CD1c-positive myeloid dendritic cell (primary cell): ENCODE data around the gene SYCE3.

Experiments
- DNase-seq: peaks from one replicate; pipeline ENCODE4 v3.0.0-alpha.2; 2016; ENCODE audit errors: extremely low spot score

Gene SYCE3

DNA sequence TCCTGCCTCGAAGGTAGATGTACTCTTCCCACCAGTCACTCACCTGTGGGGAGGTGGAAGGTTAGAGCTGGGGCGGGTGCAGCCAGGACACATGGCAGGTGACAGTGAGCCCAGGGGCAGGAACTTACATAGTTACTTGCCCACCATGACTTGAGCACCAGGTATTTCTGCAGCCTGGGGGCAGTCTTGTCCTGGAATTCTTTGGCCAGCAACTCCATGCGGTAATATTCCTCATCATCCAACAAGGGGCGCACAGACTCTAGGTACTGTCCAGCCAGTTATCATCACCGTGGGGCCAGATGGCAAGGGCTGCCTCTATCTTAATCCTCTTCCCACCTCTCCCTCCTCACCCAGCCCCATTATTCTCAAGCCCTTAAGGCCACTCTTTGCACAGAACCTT, 13.4 kb upstream of the SYCE3 start:
- DNase-seq: no peak

DNA sequence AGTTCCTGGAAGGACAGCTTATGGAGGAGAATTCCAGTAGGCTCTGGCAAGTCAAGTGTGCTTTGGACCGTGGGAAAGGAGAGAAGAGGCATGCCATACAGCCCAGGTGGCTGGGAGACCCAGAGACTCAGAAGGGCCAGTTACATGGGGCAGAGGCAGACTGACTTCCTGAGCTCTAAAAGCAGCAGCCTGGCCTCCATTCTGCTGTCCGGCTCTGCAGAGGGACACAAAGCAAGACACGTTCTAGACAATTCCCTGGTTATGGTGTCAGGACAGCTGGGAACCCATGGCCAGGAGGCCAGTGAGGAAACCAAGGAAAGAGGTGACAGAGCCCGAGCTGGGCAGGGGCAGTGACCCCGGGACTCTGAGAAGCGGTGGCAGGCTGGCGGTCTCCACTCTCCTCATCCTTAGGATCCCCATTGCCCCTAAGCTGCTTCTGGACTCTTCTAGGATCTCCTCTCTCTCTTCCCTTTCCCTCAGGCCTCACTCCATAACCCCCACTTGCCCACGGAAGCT, 12.8 kb upstream of the SYCE3 start:
- no peak for DNase-seq

DNA sequence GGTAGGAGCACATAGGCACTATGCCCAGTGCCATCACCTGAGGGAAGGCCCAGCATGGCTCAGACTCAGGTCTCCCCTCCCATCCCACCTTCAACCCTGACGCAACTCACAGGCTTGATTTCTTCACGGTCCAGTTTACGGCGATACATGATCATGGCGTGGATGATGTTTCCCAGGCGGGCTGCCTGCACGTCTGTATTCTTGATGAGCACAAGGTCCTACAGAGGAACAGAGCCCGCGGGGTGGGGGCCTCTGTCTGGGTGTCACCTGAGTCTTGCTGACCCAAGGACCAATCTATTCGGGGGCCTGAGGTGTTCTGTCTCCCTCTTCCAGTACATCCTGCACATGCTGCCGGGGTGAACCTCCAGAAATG, 11.7 kb upstream of the SYCE3 start:
- no peak for DNase-seq

DNA sequence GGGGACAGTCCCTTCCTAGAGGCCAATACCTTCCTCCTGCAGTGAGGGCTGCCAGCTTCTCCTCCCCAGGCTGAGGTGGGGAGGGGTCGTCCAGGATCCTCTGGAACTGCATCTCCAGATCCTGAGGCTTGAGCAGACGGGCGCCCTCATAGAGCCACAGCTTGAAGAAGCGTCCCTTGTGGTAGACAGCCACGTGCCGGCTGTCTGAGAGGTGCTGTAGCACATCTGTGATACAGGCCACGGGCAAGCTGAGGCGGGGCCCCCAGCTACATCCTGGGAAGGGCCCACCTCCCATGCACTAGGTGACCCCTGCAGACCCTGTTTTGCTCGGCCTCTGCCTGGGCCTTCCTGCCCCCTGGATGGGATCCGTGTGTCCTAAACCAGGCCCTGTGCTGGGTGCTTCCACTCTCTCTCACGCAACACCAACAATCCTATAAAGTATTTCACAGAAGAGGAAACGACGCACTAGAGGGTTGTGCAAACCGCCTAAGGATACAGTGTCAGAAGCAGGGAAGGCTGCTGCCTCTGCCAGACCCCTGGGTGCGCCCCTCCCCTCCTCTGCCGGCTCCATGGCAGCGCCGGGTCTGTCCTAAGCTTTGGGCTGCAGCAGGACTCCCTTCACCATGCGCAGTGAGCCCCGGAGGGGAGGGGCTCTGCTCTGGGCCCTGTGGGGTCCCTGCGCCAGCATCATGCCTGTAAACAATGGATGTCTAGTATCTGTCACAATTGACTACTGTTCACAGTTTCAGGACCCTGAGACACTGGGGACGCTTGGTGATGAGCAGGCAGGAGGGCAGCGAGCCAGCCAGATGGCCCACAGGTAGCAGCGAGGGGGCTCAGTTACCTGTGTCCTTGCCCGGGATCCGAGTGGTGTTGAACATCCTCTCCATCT, 11.0 kb upstream of the SYCE3 start:
- no peak for DNase-seq

DNA sequence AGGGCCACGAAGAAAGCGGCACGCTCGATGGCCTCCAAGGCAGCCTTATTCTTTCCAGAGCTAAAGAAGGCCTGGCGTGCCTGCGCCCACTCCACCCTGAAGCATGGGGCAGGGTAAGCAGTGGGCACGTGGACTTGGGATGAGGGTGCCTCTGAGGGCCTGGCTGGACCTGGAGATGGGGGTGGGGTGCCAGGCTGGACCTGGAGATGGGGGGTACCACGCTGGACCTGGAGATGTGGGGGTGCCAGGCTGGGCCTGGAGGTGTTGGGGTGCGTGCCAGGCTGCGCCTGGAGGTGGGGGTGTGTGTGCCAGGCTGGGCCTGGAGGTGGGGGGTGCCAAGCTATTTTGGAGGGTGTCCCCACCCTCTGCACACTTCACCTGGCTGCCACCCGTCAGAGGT, 10.2 kb upstream of the SYCE3 start:
- no peak for DNase-seq

DNA sequence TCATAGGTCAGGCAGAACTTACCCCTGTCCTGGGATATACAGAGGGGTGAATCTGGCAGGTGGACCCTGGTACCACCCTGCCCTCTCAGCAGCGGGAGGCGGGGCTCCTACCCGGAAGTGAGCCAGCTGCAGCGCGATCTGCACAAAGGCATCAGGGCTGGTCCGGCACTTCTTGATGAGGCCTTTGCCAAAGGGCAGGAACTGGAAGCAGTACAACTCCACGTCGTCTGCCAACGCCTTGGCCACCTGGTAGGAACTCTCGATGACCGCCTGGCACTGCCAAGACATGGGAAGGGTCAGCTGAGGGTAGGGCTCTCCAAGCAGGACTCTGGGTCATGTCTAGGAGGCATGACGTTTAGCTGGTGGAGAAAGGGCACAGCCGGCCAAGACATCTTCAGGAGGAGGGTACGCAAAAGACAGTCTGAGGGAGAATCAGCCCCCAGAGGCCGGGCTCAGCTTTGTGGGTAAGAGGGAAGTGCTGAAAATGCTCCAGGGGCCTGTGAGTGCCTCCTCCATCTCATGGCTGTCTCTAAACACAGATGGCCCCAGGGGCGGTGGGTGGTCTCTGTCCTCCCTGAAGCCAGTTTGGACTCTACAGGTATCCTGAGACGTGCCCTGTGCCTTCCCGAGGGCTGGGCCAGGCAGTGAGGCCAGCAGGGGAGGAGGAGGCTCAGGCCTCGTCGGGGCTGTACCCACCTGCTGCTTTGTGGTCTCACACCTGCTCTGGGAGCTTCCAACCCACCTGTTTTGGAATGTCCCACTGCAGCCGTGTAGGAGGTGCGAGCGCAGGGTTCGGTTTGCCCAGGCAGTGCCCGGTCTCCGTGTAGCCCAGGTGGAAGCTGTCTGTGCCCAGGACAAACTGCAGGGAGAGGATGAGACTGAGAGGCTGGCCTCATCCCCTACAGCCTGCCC, 8.8 kb upstream of the SYCE3 start:
- no peak for DNase-seq

DNA sequence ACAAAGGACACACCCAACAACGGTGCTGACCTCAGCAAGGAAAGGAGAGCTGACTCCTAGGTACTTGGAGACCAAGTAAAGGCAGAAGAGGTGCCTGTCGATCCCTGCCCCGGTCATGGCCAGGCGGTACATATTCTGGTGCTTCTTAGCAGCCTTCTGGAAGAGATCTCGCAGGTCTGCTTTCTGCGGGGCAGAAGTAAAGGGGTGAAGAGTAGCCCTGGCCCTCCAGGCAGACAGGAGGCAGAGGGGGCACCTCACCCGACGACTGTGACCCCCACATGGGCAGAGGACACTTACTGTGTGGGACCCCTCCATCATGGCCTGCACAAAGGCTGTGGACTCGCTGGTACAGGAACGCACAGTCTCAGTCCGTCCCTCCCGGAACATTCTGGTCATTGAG, 8.1 kb upstream of the SYCE3 start:
- no peak for DNase-seq

DNA sequence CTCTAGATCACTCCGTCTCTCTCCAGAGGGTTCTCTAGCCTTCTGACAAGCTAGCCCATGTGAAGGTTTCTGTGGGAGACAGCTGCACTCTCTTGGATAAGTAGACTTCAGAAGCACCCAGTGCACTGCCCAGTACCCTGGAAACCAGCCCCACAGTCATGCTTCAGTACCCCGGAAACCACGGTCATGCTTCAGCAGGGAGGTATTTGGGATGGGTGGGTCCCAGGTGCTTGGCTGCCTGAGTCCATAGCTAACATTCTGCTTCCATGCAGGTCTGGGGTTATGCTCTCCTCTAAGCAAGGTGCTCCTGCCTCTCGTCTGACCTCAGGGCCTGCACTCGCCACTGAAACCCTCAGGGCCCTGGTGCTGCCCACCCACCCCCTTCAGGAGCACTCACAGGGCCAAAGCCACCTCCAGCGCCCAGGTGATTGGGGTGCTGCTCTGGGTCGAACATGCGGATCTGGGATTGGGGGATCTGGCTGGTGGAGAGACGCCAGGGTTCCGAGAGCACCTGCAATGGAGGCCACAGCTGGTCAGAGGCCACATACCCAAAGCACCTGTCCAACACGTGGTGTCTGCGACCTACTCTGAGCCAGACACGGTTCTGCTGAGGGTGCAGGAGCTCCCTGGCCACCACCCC, 7.3 kb upstream of the SYCE3 start:
- DNase-seq: no peak

DNA sequence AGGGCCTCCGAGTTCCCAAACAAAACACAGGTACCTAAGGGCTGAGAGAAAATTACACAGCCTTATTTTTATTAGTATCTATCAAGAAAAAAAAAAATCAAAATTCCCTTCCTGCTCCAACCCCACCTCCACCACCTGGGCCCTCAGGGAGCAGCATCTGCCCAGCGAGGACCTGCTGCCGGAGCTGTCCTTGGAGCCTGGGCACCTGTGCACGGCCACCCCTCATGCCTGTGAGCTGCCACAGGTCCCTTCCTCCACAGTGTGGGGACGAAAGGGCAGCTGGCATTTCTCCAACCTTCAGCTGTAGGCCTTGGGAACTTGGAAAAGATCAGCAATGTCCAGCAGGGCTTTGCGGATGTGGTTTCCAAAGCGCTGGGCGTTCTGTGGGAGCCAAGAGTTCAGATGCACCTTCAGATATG, 6.3 kb upstream of the SYCE3 start:
- DNase-seq: no peak

DNA sequence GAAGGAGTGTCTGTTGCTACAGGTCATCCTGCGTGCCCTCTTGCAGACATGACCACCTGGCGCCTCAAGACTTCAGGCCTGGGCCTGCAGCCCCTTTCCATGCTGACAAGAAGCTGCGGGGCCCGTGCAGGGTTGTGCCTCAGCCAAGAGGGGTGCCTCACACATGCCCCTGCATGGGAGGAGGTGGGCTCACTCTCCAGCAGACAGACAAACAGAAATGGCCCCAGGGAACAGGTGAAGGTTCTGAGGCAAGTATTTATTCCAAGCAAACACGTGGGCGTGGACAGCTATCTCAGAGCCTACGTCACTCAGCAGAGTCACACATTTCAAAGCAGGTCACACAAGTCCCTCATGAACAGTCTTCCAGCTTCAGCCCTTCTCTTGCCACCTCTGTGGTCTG, 5.9 kb upstream of the SYCE3 start:
- no peak for DNase-seq

DNA sequence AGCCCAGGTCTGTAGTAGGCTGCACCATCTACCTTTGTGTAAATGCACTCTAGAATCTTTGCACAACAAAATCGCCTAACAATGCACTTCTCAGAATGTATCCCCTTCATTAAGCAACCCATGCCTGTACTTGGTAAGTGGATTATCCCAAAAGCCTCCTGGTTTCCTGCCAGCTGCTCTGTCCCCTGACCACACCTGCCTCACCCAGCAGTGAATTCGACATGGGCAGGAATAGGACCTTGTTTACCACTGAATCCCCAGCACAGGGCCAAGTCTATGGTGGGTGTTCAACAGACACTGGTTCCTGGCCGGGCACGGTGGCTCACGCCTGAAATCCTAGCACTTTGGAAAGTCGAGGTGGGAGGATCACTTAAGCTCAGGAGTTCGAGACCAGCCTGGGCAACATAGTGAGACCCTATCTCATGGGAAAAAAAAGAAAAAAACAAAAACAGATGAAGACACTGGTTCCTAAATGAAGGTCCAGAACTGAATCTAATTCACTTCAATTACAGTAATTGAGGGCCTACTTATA, 5.1 kb upstream of the SYCE3 start:
- DNase-seq: no peak

DNA sequence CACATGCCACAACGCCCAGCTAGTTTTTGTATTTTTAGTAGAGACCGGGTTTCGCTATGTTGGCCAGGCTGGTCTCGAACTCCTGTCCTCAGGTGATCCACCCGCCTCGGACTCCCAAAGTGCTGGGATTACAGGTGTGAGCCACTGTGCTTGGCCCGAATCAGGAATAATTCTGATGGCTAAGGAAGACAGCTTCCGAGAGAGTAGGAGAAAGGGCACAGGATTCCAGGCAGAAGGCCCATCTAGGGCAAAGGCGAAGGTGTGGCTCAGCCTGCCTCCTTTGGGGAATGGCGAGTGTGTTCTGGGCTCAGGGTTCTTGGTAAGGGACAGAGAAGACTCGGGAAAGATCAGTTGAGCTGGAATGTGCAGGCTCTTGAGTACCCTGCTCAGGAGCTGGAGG, 1.6 kb upstream of the SYCE3 start:
- no peak for DNase-seq

DNA sequence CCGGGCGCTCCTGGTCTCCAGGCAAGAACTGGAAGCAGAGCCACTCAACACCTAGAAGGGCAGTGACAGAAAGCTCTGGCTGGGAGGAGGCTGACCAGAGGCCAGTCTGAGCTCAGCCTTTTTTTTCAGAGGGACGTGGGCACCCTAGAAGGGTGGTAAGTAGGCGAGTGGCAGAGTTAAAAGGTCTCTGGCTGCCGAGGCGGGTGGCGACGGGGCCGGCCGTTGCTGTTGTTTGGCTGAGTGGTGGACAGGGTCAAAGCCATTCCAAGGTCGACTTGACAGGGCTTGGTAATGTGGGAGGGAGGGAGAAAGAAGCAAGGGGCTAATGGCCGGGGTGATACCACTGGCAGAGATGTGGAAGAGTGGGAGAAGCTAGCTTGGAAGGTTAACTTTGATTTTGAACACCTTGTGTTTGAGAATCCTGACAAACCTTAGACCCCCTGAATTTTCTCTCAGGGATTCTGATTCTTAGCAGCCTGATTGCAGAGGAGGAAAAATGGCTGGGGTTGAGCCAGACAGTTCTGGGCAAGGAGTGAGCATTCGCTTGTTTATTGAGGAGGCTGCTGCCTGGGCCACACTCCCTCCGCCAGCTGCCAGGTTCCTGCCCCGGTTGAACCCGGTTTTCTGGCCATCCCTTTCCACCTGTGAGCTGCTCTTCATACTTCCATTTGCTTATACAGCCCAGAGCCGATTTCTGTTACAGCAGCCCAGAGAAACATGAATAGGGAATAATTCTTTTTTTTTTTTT, 868 bp upstream of the SYCE3 start:
- no peak for DNase-seq

DNA sequence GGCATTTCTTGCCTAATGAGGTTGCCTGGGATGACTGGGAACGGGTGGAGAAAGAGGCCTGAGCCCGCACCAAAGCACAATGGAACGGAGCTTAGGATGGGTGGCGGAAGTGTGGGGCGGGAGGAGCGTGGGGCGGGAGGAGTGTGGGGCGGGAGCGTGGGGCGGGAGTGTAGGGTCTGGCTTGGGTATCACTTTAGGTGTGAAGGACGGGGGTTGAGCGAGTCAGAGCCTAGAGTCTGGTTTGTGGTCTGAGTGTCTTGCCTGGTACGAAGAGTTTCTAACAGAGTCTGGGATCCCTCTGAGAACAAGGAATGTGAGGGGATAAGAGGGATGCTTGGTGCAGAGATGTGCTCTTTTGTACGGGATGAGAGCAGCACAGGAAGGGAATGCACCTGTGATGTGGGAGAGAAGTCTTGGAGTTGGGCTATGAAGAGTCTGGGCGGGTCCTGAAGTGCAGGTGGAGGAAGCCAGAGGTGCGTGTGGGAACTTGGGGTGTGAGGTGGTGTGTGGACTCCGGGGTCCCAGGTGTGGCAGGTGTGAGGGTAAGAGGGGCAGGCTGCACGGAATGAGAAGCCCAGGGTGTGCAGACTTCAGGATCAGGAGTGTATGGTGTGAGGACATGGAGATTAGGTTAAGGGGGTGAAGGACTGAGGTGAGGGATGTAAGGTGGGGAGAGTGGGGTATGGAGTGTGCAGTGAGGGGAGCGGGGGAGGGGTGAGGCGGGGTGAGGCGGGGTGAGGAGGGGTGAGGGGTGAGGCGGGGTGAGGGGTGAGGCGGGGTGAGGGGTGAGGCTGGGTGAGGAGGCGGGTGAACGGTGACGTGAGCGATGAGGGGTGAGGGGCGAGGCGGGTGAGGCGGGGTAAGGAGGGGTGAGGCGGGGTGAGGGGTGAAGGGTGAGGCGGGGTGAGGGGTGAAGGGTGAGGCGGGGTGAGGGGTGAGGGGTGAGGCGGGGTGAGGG, 1.0 kb downstream of the SYCE3 start:
- no peak for DNase-seq

DNA sequence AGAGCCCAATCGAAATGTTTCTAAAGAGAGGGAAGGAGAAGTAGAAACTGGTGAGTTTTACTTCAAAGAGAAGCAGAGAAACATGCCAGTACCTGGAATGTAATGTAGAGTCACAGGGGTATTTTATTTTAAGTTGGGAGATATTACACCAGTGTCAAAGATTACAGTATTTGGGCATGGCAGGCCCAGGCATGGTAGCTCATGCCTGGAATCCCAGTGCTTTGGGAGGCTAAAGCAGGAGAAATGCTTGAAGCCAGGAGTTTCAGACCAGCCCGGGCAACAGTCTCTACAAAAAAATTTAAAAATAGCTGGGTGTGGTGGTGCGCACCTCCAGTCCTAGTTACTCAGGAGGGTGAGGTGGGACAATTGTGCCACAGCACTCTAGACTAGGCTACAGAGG, 2.7 kb downstream of the SYCE3 start:
- no peak for DNase-seq

DNA sequence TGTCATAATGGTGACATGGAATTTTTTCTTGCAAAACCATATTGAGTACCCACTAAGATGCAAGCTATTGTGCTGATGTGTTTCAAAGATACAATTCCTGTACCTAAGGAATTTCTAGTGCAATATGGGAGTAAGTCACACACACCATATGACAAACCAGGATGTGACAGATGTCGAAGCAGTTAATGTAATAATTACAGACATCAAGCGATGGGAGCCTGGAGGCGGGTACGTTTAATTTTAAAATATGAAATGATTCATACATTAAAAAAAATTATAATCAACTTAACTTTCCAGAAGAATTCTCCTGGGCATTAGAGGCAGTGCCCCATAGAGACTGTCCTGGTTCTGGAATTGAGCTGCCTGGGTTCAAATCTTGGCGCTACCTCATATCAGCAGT, 6.0 kb downstream of the SYCE3 start:
- DNase-seq: no peak

DNA sequence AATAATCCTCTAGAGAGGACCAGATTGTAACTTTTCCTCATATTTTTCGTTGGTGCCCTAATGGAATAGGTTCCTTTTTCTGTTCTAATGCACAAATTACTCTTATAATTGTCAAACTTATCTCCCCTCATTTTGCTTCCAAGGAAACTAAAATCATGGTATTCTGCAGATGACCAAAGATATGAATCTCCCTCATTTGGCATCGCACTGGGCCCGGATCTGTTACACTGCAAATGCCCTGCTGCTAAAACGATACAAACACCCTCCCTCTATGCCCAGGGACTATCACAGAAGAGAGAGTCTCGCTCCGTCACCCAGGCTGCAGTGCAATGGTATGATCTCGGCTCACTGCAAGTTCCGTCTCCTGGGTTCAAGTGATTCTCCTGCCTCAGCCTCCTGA, 9.4 kb downstream of the SYCE3 start:
- DNase-seq: no peak

DNA sequence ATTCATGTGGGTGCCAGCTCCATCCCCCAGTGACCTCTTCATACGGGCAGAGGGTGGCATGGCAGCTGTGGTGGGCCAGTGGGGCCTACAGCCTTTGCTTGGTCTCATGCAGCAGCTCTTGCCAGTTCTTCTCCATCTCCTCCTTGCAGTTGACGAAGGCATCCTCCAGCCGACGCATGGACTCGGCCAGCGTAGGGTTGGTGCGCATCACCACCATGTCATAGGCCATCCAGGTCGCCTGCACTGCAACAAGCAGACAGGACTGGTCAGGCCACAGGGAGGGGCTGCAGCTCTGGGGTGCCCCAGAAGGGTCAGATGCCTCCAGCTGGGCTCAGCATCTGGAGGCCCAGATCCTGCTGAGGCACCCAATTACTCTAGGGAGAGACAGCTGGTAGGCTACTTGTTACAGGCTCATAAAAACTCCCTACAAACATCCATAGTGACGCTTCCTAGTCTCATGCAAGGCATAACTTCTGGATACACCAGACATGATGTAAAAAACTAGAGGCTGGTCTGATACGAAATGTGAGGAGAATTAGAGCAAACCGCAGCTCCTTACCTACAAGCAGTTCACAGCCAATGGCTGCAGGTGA, 11.5 kb downstream of the SYCE3 start:
- no peak for DNase-seq

DNA sequence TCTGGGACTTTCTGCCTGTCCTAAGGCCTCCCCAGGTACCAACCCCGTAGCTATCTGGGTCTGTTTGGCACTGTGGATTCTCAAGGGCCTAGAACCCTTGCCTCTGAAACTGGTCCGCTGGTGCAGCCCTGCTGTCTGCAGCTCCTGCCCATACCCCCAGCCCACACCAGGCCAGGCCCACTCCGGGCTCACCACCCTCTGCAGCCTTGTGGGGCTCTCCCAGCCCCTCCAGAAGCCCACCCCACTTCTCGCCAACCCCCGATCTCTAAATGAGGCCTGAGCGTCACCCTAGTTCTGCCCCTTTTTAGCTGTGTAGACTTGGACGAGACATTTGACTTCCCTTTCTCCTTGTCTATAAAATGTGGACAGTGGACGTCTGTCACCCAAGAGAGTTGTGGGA, 12.3 kb downstream of the SYCE3 start:
- DNase-seq: no peak
